GM19395 (cell line): ENCODE results near the gene SCGN.

Experiments used
- ATAC-seq: cut with Tn5 transposase; IDR thresholded peaks from one replicate; pipeline ENCODE4 v1.9.1; 2021; ENCODE audit warnings: mild to moderate bottlenecking, moderate library complexity; ENCODE audit not compliant: unreplicated experiment

The SCGN gene

DNA sequence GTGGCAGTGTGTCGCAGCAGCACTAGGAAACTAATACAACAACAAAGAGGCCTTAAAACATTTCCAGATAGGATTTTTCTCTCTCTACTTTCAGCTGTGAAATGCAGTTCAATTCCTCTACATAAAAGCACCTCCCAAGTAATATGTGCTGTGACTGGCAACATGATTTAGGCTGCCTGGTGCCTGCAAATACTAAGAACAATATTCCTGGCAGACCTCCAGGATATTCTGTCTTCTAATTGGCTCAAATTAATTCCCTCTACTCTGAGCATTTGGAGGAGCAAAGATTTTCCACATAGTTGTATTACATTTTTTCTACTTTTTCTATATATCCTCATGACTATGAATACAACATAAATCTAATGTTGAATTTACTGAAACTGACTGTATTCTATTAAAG is 33.2 kb downstream of the SCGN start:
- ATAC-seq, result no peak

DNA sequence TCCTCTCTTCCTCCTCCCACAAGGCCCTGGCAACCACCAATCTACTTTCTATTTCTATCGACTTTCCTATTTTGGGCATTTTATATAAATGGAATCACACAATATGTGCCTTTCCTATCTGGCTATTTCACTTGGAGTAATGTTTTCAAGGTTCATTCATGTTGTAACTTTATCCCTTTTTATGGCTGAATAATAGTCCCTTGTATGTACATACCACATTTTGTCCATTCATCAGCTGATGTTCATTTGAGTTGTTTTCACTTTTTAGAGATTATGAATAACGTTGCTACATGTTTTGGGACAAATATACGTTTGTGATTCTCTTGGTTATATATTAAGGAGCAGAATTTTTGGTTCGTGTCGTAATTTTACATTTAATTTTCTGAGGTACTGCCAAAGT is 33.9 kb downstream of the SCGN start:
- ATAC-seq, result no peak

DNA sequence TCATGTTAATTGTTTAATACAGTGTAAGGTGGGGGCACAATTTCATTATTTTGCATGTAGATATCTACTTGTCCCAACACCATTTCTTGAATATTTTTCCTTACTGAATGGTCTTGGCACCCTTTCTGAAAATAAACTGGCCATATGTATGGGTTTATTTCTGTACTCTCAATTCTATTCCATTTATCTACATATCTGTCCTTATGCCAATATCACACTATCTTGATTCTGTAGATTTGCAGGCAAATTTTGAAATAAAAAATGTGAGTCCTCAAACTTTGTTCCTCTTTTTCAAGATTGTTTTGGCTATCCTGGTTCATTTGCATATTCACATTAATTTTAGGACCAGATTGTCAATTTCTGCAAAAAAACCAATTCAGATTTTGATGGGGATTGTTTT is 34.8 kb downstream of the SCGN start:
- no peak for ATAC-seq

- no peak for ATAC-seq
Observed at GRCh38 chr6:25689966-25690365, 38.0 kb downstream of the SCGN start.

GRCh38 chr6:25691894-25692293 is 39.9 kb downstream of the SCGN start:
- ATAC-seq, result no peak

DNA sequence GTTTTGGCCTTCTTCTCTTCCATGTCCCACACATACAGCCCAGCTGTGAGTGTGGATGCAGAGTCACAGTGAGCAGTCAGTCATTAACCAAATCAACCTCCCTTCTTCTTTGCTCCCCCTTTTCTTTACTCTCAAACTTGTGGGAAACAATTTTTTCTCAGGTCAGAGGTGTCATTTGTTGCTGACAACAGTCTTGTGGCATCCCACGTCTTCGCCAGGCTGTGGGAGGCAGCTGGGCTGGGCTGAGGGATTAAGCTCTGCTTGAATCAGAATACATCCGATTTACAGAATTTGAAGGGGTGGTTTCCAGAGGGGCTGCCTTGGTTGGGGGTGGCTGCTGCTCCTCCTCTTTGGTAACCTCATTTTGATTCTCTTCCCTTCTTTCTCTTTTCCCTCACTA is 40.5 kb downstream of the SCGN start:
- no peak for ATAC-seq

DNA sequence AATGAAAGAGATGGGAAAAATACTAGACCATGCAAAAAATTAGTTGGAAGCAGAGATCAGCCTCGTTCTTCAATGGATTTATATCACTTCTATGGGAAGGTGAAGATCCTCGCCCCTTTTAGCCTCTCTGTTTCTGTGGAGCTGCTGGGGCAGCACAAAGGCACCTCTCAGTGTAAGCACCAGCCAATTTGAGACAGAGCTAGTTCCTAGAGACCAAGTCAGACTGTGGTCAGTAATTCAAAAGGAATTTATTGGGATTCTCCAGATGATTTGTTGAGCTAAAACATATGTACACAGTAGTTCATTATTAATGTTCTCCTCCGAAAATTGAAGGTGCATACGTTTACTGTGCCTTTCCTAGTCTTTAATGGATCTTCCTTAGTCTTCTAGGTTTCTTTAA is 42.4 kb downstream of the SCGN start:
- no peak for ATAC-seq

DNA sequence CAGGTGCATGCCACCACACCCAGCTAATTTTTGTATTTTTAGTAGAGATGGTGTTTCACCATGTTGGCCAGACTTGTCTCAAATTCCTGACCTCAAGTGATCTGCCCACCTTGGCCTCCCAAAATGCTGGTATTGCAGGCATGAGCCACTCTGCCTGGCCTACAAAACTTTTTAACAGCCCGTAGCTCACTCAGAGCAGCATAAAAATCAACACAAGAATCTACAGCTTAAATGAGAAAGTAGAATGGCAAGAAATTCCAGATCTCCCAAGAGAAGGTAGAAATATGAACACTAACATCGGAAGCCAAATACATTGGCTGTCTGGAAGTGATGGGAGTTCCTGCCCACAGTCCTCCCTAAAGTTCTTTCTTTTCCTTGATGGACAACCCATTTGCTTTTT is 43.7 kb downstream of the SCGN start:
- ATAC-seq, result no peak

GRCh38 chr6:25697537-25698340 is 45.7 kb downstream of the SCGN start:
- ATAC-seq, result no peak

DNA sequence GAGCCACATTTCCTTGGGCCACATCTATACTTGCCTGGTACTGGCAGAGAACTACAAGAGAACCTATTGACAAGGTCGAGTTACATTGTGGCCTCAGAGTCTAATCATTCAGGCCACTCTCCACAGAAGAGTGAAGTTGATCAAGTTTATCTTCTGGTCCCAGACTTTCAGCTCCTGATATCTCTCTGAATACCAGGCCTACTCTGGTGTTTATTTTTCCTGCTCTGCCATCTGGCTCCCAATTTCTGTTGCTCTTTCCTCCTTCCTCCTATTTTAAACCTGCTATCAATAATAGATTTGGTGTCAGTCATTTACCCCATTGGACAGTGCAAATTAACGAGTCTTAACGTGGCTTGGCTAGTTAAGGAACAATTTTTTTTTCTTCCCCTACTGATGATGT is 46.6 kb downstream of the SCGN start:
- ATAC-seq, result no peak

GRCh38 chr6:25699649-25700048 is 47.6 kb downstream of the SCGN start:
- no peak for ATAC-seq

DNA sequence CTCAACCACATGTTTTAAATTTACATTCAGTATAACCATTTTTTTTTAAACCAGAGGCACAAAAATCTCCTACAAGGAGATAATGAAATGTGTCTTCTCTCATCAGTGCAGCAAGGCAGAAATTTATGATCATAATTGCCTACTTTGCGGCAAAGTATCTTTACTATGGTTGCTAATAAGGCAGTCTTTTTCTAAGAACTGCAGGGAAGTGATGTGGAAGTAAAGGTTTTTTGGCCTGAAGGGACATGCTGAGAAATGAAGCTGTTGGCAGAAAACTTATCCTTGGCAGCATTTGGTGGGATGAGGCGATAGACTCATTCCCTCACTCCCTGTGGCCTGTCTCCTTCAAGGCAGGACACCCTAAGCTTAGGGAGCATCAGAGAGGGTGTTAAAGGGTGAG is 48.7 kb downstream of the SCGN start:
- ATAC-seq, result no peak

DNA sequence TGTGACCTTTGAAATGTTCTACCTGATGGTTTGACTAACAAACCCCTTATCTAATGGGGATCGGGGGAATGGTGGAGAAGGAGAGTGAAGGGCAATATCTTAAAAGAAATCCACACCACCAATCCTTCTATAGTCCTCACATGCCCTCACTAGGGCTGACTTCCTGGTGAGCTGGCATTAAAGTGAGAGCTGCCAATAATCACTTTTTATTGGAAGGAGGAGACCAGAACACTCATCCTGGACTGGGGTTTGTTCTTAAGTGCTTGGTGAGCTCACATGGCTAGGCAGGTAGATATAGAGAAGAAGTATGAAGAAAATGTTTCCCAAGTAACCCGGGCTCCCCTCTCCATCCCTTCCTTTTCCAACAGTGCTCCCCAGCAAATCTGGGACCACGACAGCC is 49.8 kb downstream of the SCGN start:
- ATAC-seq, result no peak

DNA sequence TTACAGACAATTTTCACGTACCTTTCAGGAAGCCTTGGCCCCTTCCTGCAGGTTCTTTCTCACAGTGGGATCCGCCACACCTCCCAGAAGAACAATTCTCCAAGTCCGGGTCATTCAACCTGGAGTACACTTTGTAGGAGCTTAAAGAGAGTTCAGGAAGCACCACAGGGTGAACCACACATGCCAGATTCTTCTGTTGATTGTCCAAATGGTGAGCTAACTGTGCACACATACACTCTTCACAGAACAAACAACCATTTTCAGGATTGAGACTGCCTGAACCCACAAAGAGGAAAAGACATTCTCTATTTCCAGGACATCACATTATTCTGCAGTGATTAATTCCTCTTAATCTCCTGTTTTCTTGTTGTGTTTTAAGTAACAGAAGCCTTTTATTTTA is 51.0 kb downstream of the SCGN start:
- no peak for ATAC-seq

GRCh38 chr6:25704001-25704400 is 52.0 kb downstream of the SCGN start:
- no peak for ATAC-seq

DNA sequence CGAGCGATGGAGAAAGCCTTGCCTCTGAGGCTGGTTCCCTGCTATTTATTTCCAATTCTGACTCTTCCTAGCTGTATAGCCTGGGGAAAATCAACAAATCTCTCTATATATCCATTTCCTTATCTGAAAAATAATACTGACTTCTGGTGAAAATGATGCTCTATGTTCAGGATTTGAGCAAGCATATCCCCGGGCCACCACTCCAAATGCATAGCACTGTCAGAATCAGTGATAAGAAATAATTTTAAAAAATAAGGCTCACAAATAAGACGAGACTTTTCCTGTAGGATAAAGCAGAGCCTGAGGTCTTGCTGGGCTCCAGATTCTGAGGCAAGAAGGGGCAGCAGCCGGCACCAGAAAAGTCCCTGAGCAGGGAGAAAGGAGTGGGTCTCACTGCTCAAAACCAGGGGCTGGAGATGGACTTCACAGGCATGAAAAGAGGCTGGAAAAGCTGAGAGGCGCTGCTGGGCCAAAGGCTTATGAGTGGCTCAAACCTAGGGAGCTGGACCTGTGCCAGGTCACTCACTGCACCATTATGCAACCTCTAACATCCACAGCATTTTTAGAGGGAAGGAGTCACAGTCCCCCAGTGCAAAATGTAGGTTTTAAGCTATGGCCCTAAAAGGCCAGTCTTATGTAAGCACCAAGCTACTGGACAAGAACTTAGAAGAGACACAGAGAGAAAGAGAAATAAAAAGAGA is 54.4 kb downstream of the SCGN start:
- no peak for ATAC-seq

DNA sequence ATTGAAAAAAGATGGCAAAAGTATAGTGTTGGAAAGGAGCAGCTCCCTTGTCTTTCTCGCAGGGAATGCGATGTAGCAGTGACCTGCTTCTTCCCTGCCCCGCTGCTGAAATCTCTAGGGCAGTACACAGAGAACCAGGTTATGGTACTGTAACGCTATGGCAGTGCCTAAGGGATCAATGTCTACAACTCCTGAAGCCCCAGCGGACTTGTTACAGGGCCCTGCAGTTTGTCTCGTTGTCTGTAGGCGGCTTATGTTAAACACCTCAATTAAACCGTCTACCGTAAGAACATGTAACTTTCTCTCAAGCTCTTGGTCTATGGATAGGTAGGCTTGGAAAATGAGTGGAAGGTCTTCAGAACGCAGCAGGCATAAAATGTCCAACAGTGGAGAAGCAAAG is 57.7 kb downstream of the SCGN start:
- ATAC-seq, result no peak

DNA sequence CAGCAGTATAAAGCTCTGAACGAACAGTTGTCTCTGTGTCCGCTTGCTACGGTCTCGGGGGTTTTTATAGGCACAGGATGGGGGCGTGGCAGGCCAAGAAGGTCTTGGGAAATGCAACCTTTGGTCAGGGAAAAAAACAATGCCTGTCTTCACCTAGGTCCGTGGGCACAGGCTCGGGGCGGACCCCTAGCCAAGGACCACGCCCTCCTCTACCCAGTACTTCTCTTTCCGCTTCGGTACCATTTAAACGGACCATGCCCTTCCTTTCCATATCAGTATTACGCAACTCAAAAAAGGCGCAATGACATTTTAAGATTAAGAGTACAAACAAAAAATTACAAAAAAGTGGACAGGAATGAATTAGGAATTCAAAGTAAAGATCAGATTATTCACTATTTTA is 58.3 kb downstream of the SCGN start:
- ATAC-seq, result no peak

GRCh38 chr6:25713824-25714223 is 61.8 kb downstream of the SCGN start:
- no peak for ATAC-seq

- no peak for ATAC-seq
Observed at GRCh38 chr6:25714765-25715164, 62.8 kb downstream of the SCGN start.

GRCh38 chr6:25715794-25716193 is 63.8 kb downstream of the SCGN start:
- no peak for ATAC-seq

- ATAC-seq, result no peak
Observed at GRCh38 chr6:25717866-25718740, 66.1 kb downstream of the SCGN start.
